ENCODE results near the gene EYA2.

The EYA2 gene

GRCh38 chr20:46933150-46933549 lies 38.5 kb downstream of the EYA2 start:
- no peak for DNase-seq

GRCh38 chr20:46934746-46935287 lies 40.2 kb downstream of the EYA2 start:
- no peak for DNase-seq

- no peak for DNase-seq
These were observed 40.9 kb downstream of the EYA2 start for GRCh38 chr20:46935394-46936017.

GRCh38 chr20:46936415-46937156 lies 41.9 kb downstream of the EYA2 start:
- no peak for DNase-seq

GRCh38 chr20:46937157-46937523 lies 42.5 kb downstream of the EYA2 start:
- DNase-seq = no peak

GRCh38 chr20:46937533-46938226 lies 43.0 kb downstream of the EYA2 start:
- DNase-seq = no peak

GRCh38 chr20:46938434-46938833 lies 43.8 kb downstream of the EYA2 start:
- no peak for DNase-seq

- DNase-seq = peak; percentile 3 to 6
These were observed 44.7 kb downstream of the EYA2 start for GRCh38 chr20:46939031-46939965.

- no peak for DNase-seq
These were observed 46.0 kb downstream of the EYA2 start for GRCh38 chr20:46940616-46941015.

GRCh38 chr20:46941404-46941803 lies 46.8 kb downstream of the EYA2 start:
- DNase-seq = no peak

GRCh38 chr20:46943861-46944591 lies 49.4 kb downstream of the EYA2 start:
- DNase-seq = no peak

GRCh38 chr20:46945465-46945864 lies 50.8 kb downstream of the EYA2 start:
- no peak for DNase-seq

- DNase-seq = no peak
These were observed 51.6 kb downstream of the EYA2 start for GRCh38 chr20:46946181-46946624.

GRCh38 chr20:46946796-46947195 lies 52.2 kb downstream of the EYA2 start:
- DNase-seq = no peak

- no peak for DNase-seq
These were observed 53.4 kb downstream of the EYA2 start for GRCh38 chr20:46948081-46948480.

- no peak for DNase-seq
These were observed 56.8 kb downstream of the EYA2 start for GRCh38 chr20:46951405-46951804.

- no peak for DNase-seq
These were observed 57.3 kb downstream of the EYA2 start for GRCh38 chr20:46951840-46952497.

- DNase-seq = no peak
These were observed 59.0 kb downstream of the EYA2 start for GRCh38 chr20:46953596-46953995.

- no peak for DNase-seq
These were observed 59.9 kb downstream of the EYA2 start for GRCh38 chr20:46954490-46955038.

GRCh38 chr20:46955601-46956556 lies 61.2 kb downstream of the EYA2 start:
- DNase-seq = no peak

Measured in inflammatory macrophage treated with lipopolysaccharide for 1 hour (primary cell).